H1 (cell line): ENCODE measurements around the gene MPHOSPH10. TPM values are rescaled to one million over a fixed set of nuclear protein-coding genes. Genes with fewer than 3 reads are reported as not detected.

ENCODE experiments used
- CTCF ChIA-PET: fragments of 300-600 bp; sonication (Branson Sonifier 250); formaldehyde crosslinking; loops from one replicate; lab custom pipeline; 2021; ENCODE audit not compliant: partially characterized antibody; lab: Charles Lee
- POLR2A ChIA-PET: fragments of 300-600 bp; sonication (Branson Sonifier 250); formaldehyde crosslinking; loops from one replicate; lab custom pipeline; 2021; ENCODE audit warnings: inconsistent platforms; ENCODE audit not compliant: partially characterized antibody; lab: Charles Lee
- DNase-seq, 2 experiments: peaks; one replicate each; pipeline versions ENCODE4 v3.0.0 to v3.0.0-alpha.2; 2010 to 2022; ENCODE audit warnings: low spot score in 2 of 2, low read depth in 1 of 2, mixed read lengths in 1 of 2
- FAIRE-seq: peaks from 2 replicates; lab custom pipeline; 2011; peaks lifted over from hg19 to GRCh38; lab: Jason Lieb, UNC
- H2AFZ ChIP-seq: 2 replicates; pipeline ENCODE4 v1.8.1; 2012; ENCODE audit warnings: low read length, inconsistent platforms
- H2AK5ac ChIP-seq: 2 replicates; pipeline ENCODE4 v1.6.1; 2013; ENCODE audit warnings: low read depth, low read length
- H2BK120ac ChIP-seq: replicated peaks from 2 replicates; pipeline ENCODE3; 2013; ENCODE audit warnings: low read depth, low read length, inconsistent platforms
- H2BK12ac ChIP-seq: 2 replicates; pipeline ENCODE4 v1.6.1; 2013; ENCODE audit warnings: low read depth, low read length
- H2BK15ac ChIP-seq: 2 replicates; pipeline ENCODE4 v1.6.1; 2013; ENCODE audit warnings: low read length
- H2BK20ac ChIP-seq: 2 replicates; pipeline ENCODE4 v1.6.1; 2013; ENCODE audit warnings: low read length
- H2BK5ac ChIP-seq: 2 replicates; pipeline ENCODE4 v1.6.1; 2013; ENCODE audit warnings: low read depth, low read length
- H3K14ac ChIP-seq: 2 replicates; pipeline ENCODE4 v1.6.1; 2013; ENCODE audit warnings: inconsistent platforms; ENCODE audit not compliant: insufficient read length
- H3K18ac ChIP-seq: 2 replicates; pipeline ENCODE4 v1.6.1; 2013; ENCODE audit warnings: low read length; ENCODE audit errors: extremely low read depth
- H3K23ac ChIP-seq: 2 replicates; pipeline ENCODE4 v1.6.1; 2013; ENCODE audit warnings: inconsistent platforms; ENCODE audit not compliant: insufficient read length
- H3K23me2 ChIP-seq: 2 replicates; pipeline ENCODE4 v1.6.1; 2013; ENCODE audit warnings: low read depth, low read length
- H3K27ac ChIP-seq: 2 replicates; pipeline ENCODE4 v1.6.1; 2011; ENCODE audit warnings: low read depth, low read length, inconsistent platforms
- H3K27me3 ChIP-seq, 4 experiments: replicated peaks in 1 of 4; 1 replicate in 1 of 4; 2 replicates in 3 of 4; pipeline versions ENCODE4 v1.6.1 to v1.8.1; 2011 to 2013; ENCODE audit warnings: low read length in 3 of 4, mild to moderate bottlenecking in 3 of 4, inconsistent platforms in 2 of 4, mixed read lengths in 2 of 4, moderate library complexity in 1 of 4; ENCODE audit not compliant: control insufficient read depth in 3 of 4, insufficient read depth in 3 of 4; ENCODE audit errors: extremely low read depth in 1 of 4
- H3K36me3 ChIP-seq, 4 experiments: 2 replicates each; pipeline versions ENCODE4 v1.6.1 to v1.8.1; 2011 to 2013; ENCODE audit warnings: mild to moderate bottlenecking in 4 of 4, low read length in 3 of 4, moderate library complexity in 2 of 4, control low read depth in 1 of 4, inconsistent platforms in 1 of 4; ENCODE audit not compliant: insufficient read depth in 4 of 4, control insufficient read depth in 2 of 4
- H3K4ac ChIP-seq: replicated peaks from 2 replicates; pipeline ENCODE3; 2013; ENCODE audit warnings: low read length, low read depth, mixed read lengths, inconsistent platforms; ENCODE audit not compliant: insufficient read length
- H3K4me1 ChIP-seq, 4 experiments: replicated peaks in 1 of 4; 1 replicate in 1 of 4; 2 replicates in 3 of 4; pipeline versions ENCODE4 v1.6.1 to v1.8.1; 2011 to 2013; ENCODE audit warnings: low read length in 3 of 4, inconsistent platforms in 2 of 4, mixed read lengths in 1 of 4; ENCODE audit not compliant: insufficient read depth in 4 of 4, control insufficient read depth in 3 of 4
- H3K4me2 ChIP-seq, 2 experiments: 2 replicates each; pipeline versions ENCODE4 v1.6.1 to v1.8.1; 2011 to 2013; ENCODE audit warnings: low read depth in 2 of 2, low read length in 2 of 2, control low read depth in 1 of 2, inconsistent platforms in 1 of 2, mild to moderate bottlenecking in 1 of 2; ENCODE audit not compliant: insufficient read depth in 1 of 2
- H3K4me3 ChIP-seq, 4 experiments: fragments of 200-600, 300-600 bp in 1 of 4; sonication (generic), shearing (Covaris generic), sonication (Bioruptor Twin) in 1 of 4; 2 replicates each; pipeline versions ENCODE4 v1.5.1 to v1.8.1; 2011 to 2016; ENCODE audit warnings: low read length in 4 of 4, low read depth in 3 of 4, control low read depth in 2 of 4, inconsistent platforms in 2 of 4, mild to moderate bottlenecking in 2 of 4, mixed read lengths in 1 of 4, moderate library complexity in 1 of 4; ENCODE audit not compliant: insufficient read depth in 2 of 4; ENCODE audit errors: extremely low read depth in 1 of 4
- H3K56ac ChIP-seq: replicated peaks from 2 replicates; pipeline ENCODE3; 2013; ENCODE audit warnings: low read depth, mild to moderate bottlenecking, mixed read lengths, low read length, inconsistent platforms; ENCODE audit not compliant: insufficient read length
- H3K79me1 ChIP-seq: 2 replicates; pipeline ENCODE4 v1.6.1; 2013; ENCODE audit warnings: low read depth, low read length, control low read depth
- H3K79me2 ChIP-seq, 2 experiments: 2 replicates each; pipeline versions ENCODE4 v1.6.1 to v1.8.1; 2012 to 2013; ENCODE audit warnings: low read length in 2 of 2, mild to moderate bottlenecking in 2 of 2, inconsistent platforms in 1 of 2; ENCODE audit not compliant: insufficient read depth in 2 of 2, control insufficient read depth in 1 of 2
- H3K9ac ChIP-seq, 4 experiments: replicated peaks in 1 of 4; 1 replicate in 1 of 4; 2 replicates in 3 of 4; pipeline versions ENCODE4 v1.6.1 to v1.8.1; 2011 to 2013; ENCODE audit warnings: low read depth in 3 of 4, low read length in 3 of 4, control low read depth in 2 of 4, mild to moderate bottlenecking in 2 of 4, moderate library complexity in 2 of 4, inconsistent platforms in 1 of 4; ENCODE audit errors: extremely low read depth in 1 of 4
- H3K9me3 ChIP-seq, 2 experiments: 2 replicates each; pipeline versions ENCODE4 v1.6.1 to v1.8.1; 2012 to 2013; ENCODE audit warnings: mild to moderate bottlenecking in 2 of 2, moderate library complexity in 2 of 2, control low read depth in 1 of 2, inconsistent platforms in 1 of 2, low read depth in 1 of 2, low read length in 1 of 2, mixed read lengths in 1 of 2; ENCODE audit not compliant: insufficient read depth in 2 of 2
- H4K20me1 ChIP-seq, 2 experiments: replicated peaks in 1 of 2; 2 replicates each; pipeline versions ENCODE3 to v1.8.1; 2011 to 2013; ENCODE audit warnings: inconsistent platforms in 2 of 2, low read length in 2 of 2, mild to moderate bottlenecking in 1 of 2; ENCODE audit not compliant: insufficient read depth in 2 of 2, control insufficient read depth in 1 of 2
- H4K5ac ChIP-seq: 2 replicates; pipeline ENCODE4 v1.6.1; 2013; ENCODE audit warnings: low read length, low read depth, mixed read lengths, inconsistent platforms; ENCODE audit not compliant: insufficient read length
- H4K8ac ChIP-seq: 2 replicates; pipeline ENCODE4 v1.8.0; 2013; ENCODE audit warnings: mild to moderate bottlenecking, moderate library complexity, low read length, inconsistent platforms; ENCODE audit not compliant: insufficient read depth; ENCODE audit errors: extremely low read depth
- H4K91ac ChIP-seq: replicated peaks from 2 replicates; pipeline ENCODE3; 2013; ENCODE audit warnings: low read length, mixed read lengths, inconsistent platforms; ENCODE audit not compliant: insufficient read length
- BACH1 ChIP-seq: IDR thresholded peaks from 2 replicates; pipeline ENCODE4 v1.6.1; 2012; ENCODE audit warnings: low read length, improper control_type of control experiment
- CBX8 ChIP-seq: fragments of 300-800, 300-1000 bp; sonication (generic); IDR thresholded peaks from 2 replicates; pipeline ENCODE4 v1.7.1; 2016; ENCODE audit warnings: low read depth, low read length, borderline replicate concordance
- CEBPB ChIP-seq: IDR thresholded peaks from 2 replicates; pipeline ENCODE4 v1.6.1; 2012; ENCODE audit warnings: low read depth, low read length
- CHD2 ChIP-seq: IDR thresholded peaks from 2 replicates; pipeline ENCODE4 v1.6.1; 2012; ENCODE audit warnings: low read length, improper control_type of control experiment
- EP300 ChIP-seq, 2 experiments: IDR thresholded peaks; 1 replicate in 1 of 2; 2 replicates in 1 of 2; pipeline ENCODE4 v1.6.1; 2011 to 2012; ENCODE audit warnings: low read depth in 2 of 2, low read length in 2 of 2, mild to moderate bottlenecking in 2 of 2, borderline replicate concordance in 1 of 2, inconsistent platforms in 1 of 2, moderate library complexity in 1 of 2
- GABPA ChIP-seq: IDR thresholded peaks from 2 replicates; pipeline ENCODE4 v1.6.1; 2011; ENCODE audit warnings: mild to moderate bottlenecking, low read length, moderate library complexity, borderline replicate concordance; ENCODE audit not compliant: insufficient read depth
- HDAC6 ChIP-seq: IDR thresholded peaks from one replicate; pipeline ENCODE4 v1.7.1; 2012; ENCODE audit warnings: low read depth, mild to moderate bottlenecking, inconsistent platforms, low read length, moderate library complexity
- JUND ChIP-seq: IDR thresholded peaks from 2 replicates; pipeline ENCODE4 v1.6.1; 2011; ENCODE audit warnings: mild to moderate bottlenecking, improper control_type of control experiment, low read length
- POLR2A ChIP-seq, 2 experiments: IDR thresholded peaks; 1 replicate in 1 of 2; 2 replicates in 1 of 2; pipeline ENCODE4 v1.6.1; 2011; ENCODE audit warnings: low read depth in 2 of 2, low read length in 2 of 2, mild to moderate bottlenecking in 2 of 2; ENCODE audit errors: control extremely low read depth in 1 of 2
- SP1 ChIP-seq: IDR thresholded peaks from 2 replicates; pipeline ENCODE4 v1.6.1; 2011; ENCODE audit warnings: low read depth, low read length
- TAF1 ChIP-seq: IDR thresholded peaks from 2 replicates; pipeline ENCODE4 v1.6.1; 2011; ENCODE audit warnings: mild to moderate bottlenecking, low read depth, low read length
- YY1 ChIP-seq: IDR thresholded peaks from 2 replicates; pipeline ENCODE4 v1.6.1; 2011; ENCODE audit warnings: low read depth, mild to moderate bottlenecking, low read length
- WGBS, 2 experiments: shearing (Covaris generic) in 1 of 2; methylation state at CpG; one replicate each; pipeline versions ENCODE4 v1.1.6 to v1.1.7; 2013 to 2015; ENCODE audit warnings: low lambda C conversion rate in 2 of 2, mixed read lengths in 2 of 2, inconsistent platforms in 1 of 2, low coverage in 1 of 2, missing lambda C conversion rate in 1 of 2; ENCODE audit not compliant: insufficient replicate concordance in 2 of 2, insufficient coverage in 1 of 2, insufficient read length in 1 of 2; ENCODE audit errors: extremely low coverage in 1 of 2, missing lambda C conversion rate in 1 of 2; 5-methylcytosine and 5-hydroxymethylcytosine counted together
- polyA plus RNA-seq, 7 experiments: library from polyadenylated mRNA; depleted of rRNA in 3 of 7; stranded (reverse) in 5 of 7; unstranded in 2 of 7; fragments of >200 nt in 5 of 7; fragments of 200-250 nt in 2 of 7; gene quantifications; 1 replicate in 5 of 7; 2 replicates in 1 of 7; 4 replicates in 1 of 7; pipeline versions ENCODE4 v1.2.1 to v1.2.3, GENCODE V29; 2011 to 2013; ENCODE audit warnings: missing spikeins in 2 of 7, mixed read lengths in 2 of 7
- total RNA-seq: library from RNA; stranded (reverse); fragmentation: NEBNext Ultra II Directional; extraction: Animal tissue kit (Norgen Biotek cat#: 25700); gene quantifications from 2 replicates; pipeline ENCODE4 v1.2.1, GENCODE V29; 2021
- TF ChIP-seq, protein P1 (sequence below): IDR thresholded peaks from 2 replicates; pipeline ENCODE4 v1.6.1; 2012; ENCODE audit warnings: inconsistent platforms

Gene MPHOSPH10
- total and polyA plus RNA-seq, 2 of the 8 experiments (the other 6 are each of a cell fraction or from before 2014, with no cell fraction given): 4.5 to 39.1 TPM

DNA sequence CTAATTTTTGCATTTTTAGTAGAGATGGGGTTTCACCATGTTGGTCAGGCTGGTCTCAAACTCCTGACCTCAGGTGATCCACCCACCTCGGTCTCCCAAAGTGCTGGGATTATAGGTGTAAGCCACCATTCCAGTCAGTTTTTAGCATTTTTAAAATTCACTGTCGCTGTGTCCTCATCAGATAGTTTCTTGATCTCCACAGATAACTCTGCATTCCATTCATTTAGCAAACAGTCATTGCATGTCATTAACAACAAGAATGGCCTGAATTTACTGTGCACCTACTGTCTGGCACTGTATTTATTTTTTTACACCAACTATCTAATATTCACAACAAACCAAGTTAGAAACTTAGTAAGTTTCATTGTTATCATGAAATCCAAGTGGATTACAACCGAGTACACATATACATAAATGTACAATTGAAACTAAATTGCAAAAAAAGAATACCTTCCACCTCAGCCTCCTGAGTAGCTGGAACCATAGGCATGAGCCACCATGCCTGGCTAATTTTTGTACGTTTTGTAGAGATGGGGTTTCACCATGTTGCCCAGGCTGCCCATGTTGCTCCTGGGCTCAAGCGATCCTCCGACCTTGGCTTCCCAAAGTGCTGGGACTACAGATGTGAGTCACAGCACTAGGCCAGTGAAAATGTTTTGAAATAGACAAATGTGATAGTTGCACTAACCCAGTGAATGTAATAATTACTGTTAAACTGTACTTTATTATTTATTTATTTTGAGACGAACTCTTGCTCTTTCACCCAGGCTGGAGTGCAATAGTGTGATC, 4.7 kb upstream of the MPHOSPH10 start:
- Histone ChIP-seq H3K23ac (no peak overlapping the region), H4K5ac (no peak overlapping the region), H2BK15ac (no peak overlapping the region), H2BK5ac (no peak overlapping the region), H3K79me1 (no peaks in the 10 kb centered on the region), H3K23me2 (no peaks in the 10 kb centered on the region; the same call in 1 of the 2 replicates), H3K56ac (no peak overlapping the region), H4K20me1 (peaks cover 0 to 4% of the 10 kb centered on the region in 2 experiments), H3K4me1 (no peaks in the 10 kb centered on the region), H2AK5ac (no peak overlapping the region), H3K18ac (no peak overlapping the region), H3K9ac (no peak overlapping the region), H2BK120ac (no peak overlapping the region), H4K91ac (no peak overlapping the region), H4K8ac (no peak overlapping the region), H3K14ac (no peak overlapping the region), H3K79me2 (peaks cover 0 to 27% of the 10 kb centered on the region in 2 experiments; a peak in 3 of 4 replicates), H3K9me3 (no peaks in the 10 kb centered on the region), H3K4me2 (no peak overlapping the region), H2BK20ac (no peak overlapping the region), H3K27me3 (no peaks in the 10 kb centered on the region), H2BK12ac (no peak overlapping the region), H3K36me3 (peaks cover 2 to 6% (median 5%) of the 10 kb centered on the region in 4 experiments; a peak in 5 of 8 replicates), H3K27ac (no peak overlapping the region), H2AFZ (no peak overlapping the region), H3K4me3 (no peak overlapping the region), H3K4ac (no peak overlapping the region)
- FAIRE-seq (no peak), DNase-seq (no peak)
- ChIA-PET POLR2A (interaction anchor here (1.8 kb wide), 1 partner anchor 8 kb away, joined by 6 read pairs; no protein-coding TSS in a partner anchor), CTCF (interaction anchor here (1.3 to 1.4 kb wide), 2 partner anchors 25 to 54 kb away, joined by 3 to 5 read pairs; no protein-coding TSS in a partner anchor)
- 90% methylated on average over 7 of the region's 7 CpGs; no CpG with 5 or more reads in 1 of the 2 experiments for WGBS, 2 experiments
- TF ChIP-seq CEBPB: no peak
- no peak for TF ChIP-seq CBX8
- TF ChIP-seq TAF1: no peak
- no peak for TF ChIP-seq JUND
- TF ChIP-seq HDAC6: no peak
- no peak for TF ChIP-seq EP300 (IDR thresholded peaks at IDR 0.05; ENCODE audit: borderline replicate concordance in 1 of 2, low read depth in 2 of 2, low read length in 2 of 2)
- TF ChIP-seq POLR2A (IDR thresholded peaks at IDR 0.05; ENCODE audit: control extremely low read depth in 1 of 2, low read depth in 2 of 2, low read length in 2 of 2): no peak
- TF ChIP-seq, protein P1, sequence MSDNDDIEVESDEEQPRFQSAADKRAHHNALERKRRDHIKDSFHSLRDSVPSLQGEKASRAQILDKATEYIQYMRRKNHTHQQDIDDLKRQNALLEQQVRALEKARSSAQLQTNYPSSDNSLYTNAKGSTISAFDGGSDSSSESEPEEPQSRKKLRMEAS: no peak
- TF ChIP-seq GABPA: no peak
- TF ChIP-seq SP1: no peak
- TF ChIP-seq CHD2: no peak
- no peak for TF ChIP-seq BACH1
- no peak for TF ChIP-seq YY1
